Measurements from ENCODE around the gene SRL.

Gene SRL

DNA sequence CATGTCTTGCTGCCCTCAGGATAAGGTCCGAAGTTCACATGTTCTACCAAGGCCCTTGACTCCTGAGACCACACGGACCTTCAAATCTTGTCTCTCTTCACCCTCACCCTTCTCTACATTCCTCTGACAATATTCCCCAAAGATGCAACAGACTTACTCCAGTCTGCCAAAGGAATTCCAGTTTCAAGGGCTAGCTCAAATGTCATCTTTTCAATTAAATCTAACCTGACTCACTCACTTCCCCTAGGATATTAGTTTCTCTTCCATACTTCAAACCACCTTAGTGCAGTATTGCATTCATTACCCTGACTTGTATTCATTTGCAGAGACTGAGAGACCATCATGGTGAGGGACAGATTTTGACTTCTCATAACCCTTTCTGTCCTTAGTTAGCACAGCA lies 66.0 kb downstream of the SRL start:
- no peak overlapping the region for H3K4me3 ChIP-seq (ENCODE audit: low read depth, low read length)
- no peak for TF ChIP-seq CTCF (IDR thresholded peaks at IDR 0.05; ENCODE audit: insufficient read depth, low read depth, low read length, missing control alignments)
- DNase-seq (ENCODE audit: low read depth), result no peak

GRCh38 chr16:4172070-4172469 lies 69.8 kb downstream of the SRL start:
- no peak overlapping the region for H3K4me3 ChIP-seq (ENCODE audit: low read depth, low read length)
- DNase-seq (ENCODE audit: low read depth), result no peak
- TF ChIP-seq CTCF (IDR thresholded peaks at IDR 0.05; ENCODE audit: insufficient read depth, low read depth, low read length, missing control alignments), result no peak

- no peak overlapping the region for H3K4me3 ChIP-seq (ENCODE audit: low read depth, low read length)
- TF ChIP-seq CTCF (IDR thresholded peaks at IDR 0.05; ENCODE audit: insufficient read depth, low read depth, low read length, missing control alignments), result no peak
- no peak for DNase-seq (ENCODE audit: low read depth)
These were observed 72.5 kb downstream of the SRL start for GRCh38 chr16:4169415-4169814.

- TF ChIP-seq CTCF (IDR thresholded peaks at IDR 0.05; ENCODE audit: insufficient read depth, low read depth, low read length, missing control alignments), result no peak
- no peak overlapping the region for H3K4me3 ChIP-seq (ENCODE audit: low read depth, low read length)
- no peak for DNase-seq (ENCODE audit: low read depth)
These were observed 75.1 kb downstream of the SRL start for GRCh38 chr16:4166821-4167220.

- H3K4me3 ChIP-seq (ENCODE audit: low read depth, low read length), result no peak overlapping the region
- no peak for TF ChIP-seq CTCF (IDR thresholded peaks at IDR 0.05; ENCODE audit: insufficient read depth, low read depth, low read length, missing control alignments)
- DNase-seq (ENCODE audit: low read depth), result no peak
These were observed 81.0 kb downstream of the SRL start for GRCh38 chr16:4160658-4161430.

- DNase-seq (ENCODE audit: low read depth), result no peak
- no peak for TF ChIP-seq CTCF (IDR thresholded peaks at IDR 0.05; ENCODE audit: insufficient read depth, low read depth, low read length, missing control alignments)
- H3K4me3 ChIP-seq (ENCODE audit: low read depth, low read length), result no peak overlapping the region
These were observed 82.2 kb downstream of the SRL start for GRCh38 chr16:4159726-4160125.
